Measurements from ENCODE around the gene LINC00632.
"Not testable (repeated sequence)": the region's sequence is repeated elsewhere in the genome, so short reads cannot be mapped to it uniquely, and the experiment has no call there.

The LINC00632 gene
- total RNA-seq, result 0.35 to 2.9 (median 1.8) reads per million in 3 donors

- no peak for DNase-seq
Observed at GRCh38 chrX:140709421-140709846, at the start of gene LINC00632. TSS of gene LINC00632 (plus strand) at chrX:140709759.

DNA sequence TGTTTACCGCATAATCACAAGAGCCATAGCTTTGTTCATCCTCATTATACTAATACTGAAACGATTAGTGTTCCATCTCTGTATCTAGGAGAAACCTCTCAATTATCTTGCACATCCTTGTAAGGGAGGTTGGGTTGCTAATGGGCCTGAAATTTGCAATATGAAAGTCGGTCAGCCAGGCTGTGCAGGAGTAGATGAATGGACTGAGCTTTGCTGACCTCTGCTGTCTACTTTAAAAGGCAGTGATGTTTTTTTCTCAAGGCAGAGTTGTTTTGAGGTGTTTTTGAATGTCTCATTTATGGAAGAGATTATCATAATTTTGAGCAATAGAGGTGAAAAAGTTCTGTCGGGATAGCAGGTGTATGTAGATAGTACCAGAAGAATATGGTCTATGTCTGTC lies 47.9 kb upstream of the LINC00632 start:
- no peaks in the 10 kb centered on the region for H3K27me3 ChIP-seq (replicated peaks; ENCODE audit: control insufficient read depth, insufficient read depth, low read length, poor library complexity, severe bottlenecking)
- H3K4me3 ChIP-seq (ENCODE audit: insufficient read depth, low read depth, low read length, poor library complexity, severe bottlenecking), result no peak overlapping the region
- no peak overlapping the region for H3K27ac ChIP-seq (ENCODE audit: insufficient read depth, low read length, poor library complexity, severe bottlenecking)
- H3K36me3 ChIP-seq (ENCODE audit: control insufficient read depth, insufficient read depth, low read length), result no peaks in the 10 kb centered on the region
- H3K4me1 ChIP-seq (ENCODE audit: control insufficient read depth, insufficient read depth, low read length, poor library complexity, severe bottlenecking), result no peaks in the 10 kb centered on the region
- no peaks in the 10 kb centered on the region for H3K9me3 ChIP-seq (ENCODE audit: control insufficient read depth, low read length)
- DNase-seq, result no peak

More at GRCh38 chrX:140709421-140709846, at the start of gene LINC00632:
- Histone ChIP-seq H3K4me3 (ENCODE audit: insufficient read depth, low read depth, low read length, poor library complexity, severe bottlenecking) (no peak within 1 kb of the TSS), H3K36me3 (ENCODE audit: control insufficient read depth, insufficient read depth, low read length) (no peaks in the 10 kb centered on the region), H3K9me3 (ENCODE audit: control insufficient read depth, low read length) (no peaks in the 10 kb centered on the region), H3K27me3 (replicated peaks; ENCODE audit: control insufficient read depth, insufficient read depth, low read length, poor library complexity, severe bottlenecking) (no peaks in the 10 kb centered on the region), H3K27ac (ENCODE audit: insufficient read depth, low read length, poor library complexity, severe bottlenecking) (no peak within 1 kb of the TSS), H3K4me1 (ENCODE audit: control insufficient read depth, insufficient read depth, low read length, poor library complexity, severe bottlenecking) (no peaks in the 10 kb centered on the region)

DNA sequence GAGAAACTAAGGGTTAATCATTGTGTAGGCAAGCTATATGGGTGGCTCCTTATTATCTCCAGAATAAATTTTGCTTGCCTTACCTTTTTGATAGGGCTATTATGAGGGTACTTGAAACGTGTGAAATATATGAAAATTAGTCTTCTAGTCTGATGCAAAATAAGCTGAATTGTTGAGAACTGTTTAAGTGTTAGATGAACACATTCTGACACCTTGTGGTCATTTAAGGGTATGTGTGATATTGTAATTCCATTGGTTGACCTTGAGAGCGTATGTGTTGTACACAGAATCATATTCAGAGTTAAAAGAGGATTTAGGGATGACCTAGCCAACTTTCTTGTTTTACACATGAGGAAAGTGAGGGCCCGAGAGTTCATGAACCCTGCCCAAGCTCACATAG lies 44.6 kb upstream of the LINC00632 start:
- no peaks in the 10 kb centered on the region for H3K27me3 ChIP-seq (replicated peaks; ENCODE audit: control insufficient read depth, insufficient read depth, low read length, poor library complexity, severe bottlenecking)
- no peak overlapping the region for H3K4me3 ChIP-seq (ENCODE audit: insufficient read depth, low read depth, low read length, poor library complexity, severe bottlenecking)
- H3K9me3 ChIP-seq (ENCODE audit: control insufficient read depth, low read length), result no peaks in the 10 kb centered on the region
- H3K36me3 ChIP-seq (ENCODE audit: control insufficient read depth, insufficient read depth, low read length), result no peaks in the 10 kb centered on the region
- no peaks in the 10 kb centered on the region for H3K4me1 ChIP-seq (ENCODE audit: control insufficient read depth, insufficient read depth, low read length, poor library complexity, severe bottlenecking)
- no peak overlapping the region for H3K27ac ChIP-seq (ENCODE audit: insufficient read depth, low read length, poor library complexity, severe bottlenecking)
- no peak for DNase-seq

DNA sequence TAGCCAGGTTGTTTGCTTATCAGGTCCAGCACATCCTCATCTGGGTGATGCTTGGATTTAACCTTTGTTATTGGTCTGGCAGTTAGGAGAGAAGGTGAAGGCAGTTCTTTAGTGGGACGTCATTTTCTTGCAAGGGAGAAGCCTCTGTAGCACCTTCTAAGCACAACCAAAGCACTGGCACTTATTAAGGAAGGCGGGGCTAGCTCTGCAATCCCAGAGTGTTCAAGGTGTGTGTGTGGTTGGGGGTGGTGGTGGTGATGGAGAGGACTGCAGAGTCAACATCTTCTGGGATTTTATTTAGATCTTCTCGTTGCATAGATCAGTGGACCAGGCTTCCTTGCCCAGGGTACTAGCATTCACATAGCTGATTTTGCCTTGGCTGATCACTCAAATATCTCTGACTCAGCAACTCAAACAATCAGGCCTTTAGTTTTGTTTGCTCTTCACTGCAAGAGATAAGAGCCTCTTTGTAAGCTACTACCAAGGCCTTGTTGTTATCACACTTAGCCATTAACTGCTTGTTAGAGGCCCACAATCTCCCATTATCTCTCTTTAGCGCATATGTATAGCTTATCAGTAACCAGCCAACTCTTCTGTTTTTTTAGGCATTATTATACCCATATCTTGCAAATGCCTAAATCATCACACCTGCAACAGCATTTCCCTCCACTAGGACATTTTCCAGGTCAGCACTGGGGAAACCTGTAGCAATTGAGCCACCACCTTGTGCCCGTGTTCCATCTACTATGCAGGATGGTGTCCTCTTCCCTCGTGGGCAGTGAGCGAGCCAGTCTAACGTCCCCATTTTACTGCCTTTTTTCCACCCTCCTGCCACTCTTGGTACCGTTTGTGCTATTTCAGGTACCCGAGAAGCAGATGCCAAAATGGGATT lies 36.5 kb upstream of the LINC00632 start:
- no peak overlapping the region for H3K4me3 ChIP-seq (ENCODE audit: insufficient read depth, low read depth, low read length, poor library complexity, severe bottlenecking)
- no peaks in the 10 kb centered on the region for H3K4me1 ChIP-seq (ENCODE audit: control insufficient read depth, insufficient read depth, low read length, poor library complexity, severe bottlenecking)
- H3K9me3 ChIP-seq (ENCODE audit: control insufficient read depth, low read length), result no peaks in the 10 kb centered on the region
- DNase-seq, result no peak
- no peak overlapping the region for H3K27ac ChIP-seq (ENCODE audit: insufficient read depth, low read length, poor library complexity, severe bottlenecking)
- no peaks in the 10 kb centered on the region for H3K27me3 ChIP-seq (replicated peaks; ENCODE audit: control insufficient read depth, insufficient read depth, low read length, poor library complexity, severe bottlenecking)
- H3K36me3 ChIP-seq (ENCODE audit: control insufficient read depth, insufficient read depth, low read length), result no peaks in the 10 kb centered on the region

DNA sequence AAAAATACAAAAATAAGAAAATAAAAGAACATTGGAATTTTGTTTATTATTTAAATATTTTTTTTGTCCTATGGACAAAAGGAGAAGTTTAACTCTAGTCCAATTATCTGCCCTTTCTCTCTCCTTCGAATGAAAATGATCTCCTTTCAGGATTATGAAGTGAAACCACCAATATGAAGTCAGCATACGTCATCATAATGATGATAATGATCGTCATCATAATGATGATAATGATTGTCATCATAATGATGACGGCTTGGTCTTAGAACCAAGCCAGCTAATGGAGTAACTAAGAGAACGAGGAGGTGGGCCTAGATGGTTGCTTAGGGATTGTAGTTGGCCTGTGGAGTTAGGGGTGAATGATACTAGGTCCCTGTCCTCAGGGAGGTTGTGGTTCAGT lies 21.9 kb upstream of the LINC00632 start:
- H3K36me3 ChIP-seq (ENCODE audit: control insufficient read depth, insufficient read depth, low read length), result no peaks in the 10 kb centered on the region
- no peaks in the 10 kb centered on the region for H3K4me1 ChIP-seq (ENCODE audit: control insufficient read depth, insufficient read depth, low read length, poor library complexity, severe bottlenecking)
- DNase-seq, result no peak
- no peak overlapping the region for H3K4me3 ChIP-seq (ENCODE audit: insufficient read depth, low read depth, low read length, poor library complexity, severe bottlenecking)
- H3K27me3 ChIP-seq (replicated peaks; ENCODE audit: control insufficient read depth, insufficient read depth, low read length, poor library complexity, severe bottlenecking), result no peaks in the 10 kb centered on the region
- H3K9me3 ChIP-seq (ENCODE audit: control insufficient read depth, low read length), result no peaks in the 10 kb centered on the region
- no peak overlapping the region for H3K27ac ChIP-seq (ENCODE audit: insufficient read depth, low read length, poor library complexity, severe bottlenecking)

DNA sequence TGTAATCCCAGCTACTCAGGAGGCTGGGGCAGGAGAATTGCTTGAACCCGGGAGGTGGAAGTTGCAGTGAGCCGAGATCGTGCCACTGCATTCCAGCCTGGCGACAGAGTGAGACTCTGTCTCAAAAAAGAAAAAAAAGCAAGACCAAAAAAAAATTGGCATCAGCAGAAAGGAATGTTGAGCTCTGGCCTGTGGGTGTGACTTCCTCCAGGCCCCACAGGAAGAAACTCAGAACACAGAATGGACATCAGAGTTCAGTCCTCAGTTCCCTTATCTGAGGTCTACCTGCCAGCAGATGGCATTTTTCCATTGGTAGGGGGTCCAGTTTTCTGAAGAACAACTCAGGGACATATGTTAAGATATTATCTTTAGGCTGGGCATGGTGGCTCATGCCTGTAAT lies 18.0 kb upstream of the LINC00632 start:
- not testable (repeated sequence) for H3K9me3 ChIP-seq (ENCODE audit: control insufficient read depth, low read length); H3K27me3 ChIP-seq (replicated peaks; ENCODE audit: control insufficient read depth, insufficient read depth, low read length, poor library complexity, severe bottlenecking); H3K27ac ChIP-seq (ENCODE audit: insufficient read depth, low read length, poor library complexity, severe bottlenecking); H3K4me1 ChIP-seq (ENCODE audit: control insufficient read depth, insufficient read depth, low read length, poor library complexity, severe bottlenecking); DNase-seq; H3K36me3 ChIP-seq (ENCODE audit: control insufficient read depth, insufficient read depth, low read length); H3K4me3 ChIP-seq (ENCODE audit: insufficient read depth, low read depth, low read length, poor library complexity, severe bottlenecking)

DNA sequence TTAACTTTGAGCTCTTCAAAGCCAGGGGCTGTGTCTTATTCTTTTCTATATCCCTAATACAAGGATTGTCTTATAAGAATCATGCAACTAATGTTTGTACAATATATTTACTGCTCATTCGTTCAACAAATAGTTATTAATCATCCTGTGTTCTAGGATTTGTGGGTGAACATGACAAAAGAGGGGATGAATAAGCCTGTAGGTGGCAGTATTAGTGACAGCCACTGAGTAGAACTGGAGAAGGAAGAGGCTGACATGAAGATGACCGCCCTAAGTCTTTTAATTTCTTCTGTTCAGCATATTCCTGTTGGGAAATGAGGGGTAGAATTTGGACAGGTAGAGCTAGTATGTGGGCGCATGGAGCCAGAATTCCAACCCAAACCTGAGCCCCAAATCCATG lies 11.9 kb upstream of the LINC00632 start:
- H3K36me3 ChIP-seq (ENCODE audit: control insufficient read depth, insufficient read depth, low read length), result no peaks in the 10 kb centered on the region
- H3K4me1 ChIP-seq (ENCODE audit: control insufficient read depth, insufficient read depth, low read length, poor library complexity, severe bottlenecking), result no peaks in the 10 kb centered on the region
- DNase-seq, result no peak
- H3K27me3 ChIP-seq (replicated peaks; ENCODE audit: control insufficient read depth, insufficient read depth, low read length, poor library complexity, severe bottlenecking), result no peaks in the 10 kb centered on the region
- no peak overlapping the region for H3K27ac ChIP-seq (ENCODE audit: insufficient read depth, low read length, poor library complexity, severe bottlenecking)
- H3K9me3 ChIP-seq (ENCODE audit: control insufficient read depth, low read length), result no peaks in the 10 kb centered on the region
- H3K4me3 ChIP-seq (ENCODE audit: insufficient read depth, low read depth, low read length, poor library complexity, severe bottlenecking), result no peak overlapping the region

DNA sequence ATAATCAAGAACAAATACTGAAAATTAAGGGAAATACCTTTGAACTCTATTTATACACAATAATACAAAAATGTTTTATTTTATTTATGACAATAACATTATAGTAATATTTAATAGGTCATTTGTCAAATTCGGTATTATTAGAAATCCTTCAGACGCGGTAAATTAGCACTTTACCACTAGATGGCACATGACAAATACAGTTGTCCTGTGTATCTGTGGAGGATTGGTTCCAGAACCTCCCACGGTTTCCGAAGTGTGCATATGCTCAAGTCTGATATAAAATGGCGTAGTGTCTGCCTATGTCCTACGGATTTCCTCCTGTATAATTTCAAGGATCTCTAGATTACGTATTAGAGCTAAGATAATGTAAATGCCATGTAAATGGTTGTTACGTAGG lies 8.1 kb upstream of the LINC00632 start:
- Histone ChIP-seq H3K27ac (ENCODE audit: insufficient read depth, low read length, poor library complexity, severe bottlenecking) (no peak overlapping the region), H3K27me3 (replicated peaks; ENCODE audit: control insufficient read depth, insufficient read depth, low read length, poor library complexity, severe bottlenecking) (no peaks in the 10 kb centered on the region), H3K9me3 (ENCODE audit: control insufficient read depth, low read length) (no peaks in the 10 kb centered on the region), H3K4me3 (ENCODE audit: insufficient read depth, low read depth, low read length, poor library complexity, severe bottlenecking) (no peak overlapping the region), H3K36me3 (ENCODE audit: control insufficient read depth, insufficient read depth, low read length) (no peaks in the 10 kb centered on the region), H3K4me1 (ENCODE audit: control insufficient read depth, insufficient read depth, low read length, poor library complexity, severe bottlenecking) (no peaks in the 10 kb centered on the region)
- no peak for DNase-seq

DNA sequence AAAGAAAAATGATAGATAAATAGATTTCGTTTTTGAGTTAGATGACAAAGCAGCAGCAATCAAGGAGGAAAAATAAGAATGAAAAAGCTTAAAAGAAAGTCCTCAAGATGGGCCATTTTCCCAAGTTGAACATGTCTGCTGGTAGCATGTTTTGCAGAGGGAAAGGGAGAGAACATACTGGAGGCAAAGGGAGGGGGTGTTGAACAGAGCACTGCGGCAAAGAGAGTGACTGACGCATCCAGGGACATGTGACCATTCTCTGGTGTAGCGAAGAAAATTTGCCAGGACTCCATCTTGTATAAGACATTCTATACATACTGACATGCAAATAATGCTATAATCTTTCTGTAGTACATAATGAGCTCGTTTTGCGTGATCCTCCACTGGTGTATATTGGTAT lies 1.2 kb downstream of the LINC00632 start:
- H3K4me3 ChIP-seq (ENCODE audit: insufficient read depth, low read depth, low read length, poor library complexity, severe bottlenecking), result no peak overlapping the region
- DNase-seq, result no peak

DNA sequence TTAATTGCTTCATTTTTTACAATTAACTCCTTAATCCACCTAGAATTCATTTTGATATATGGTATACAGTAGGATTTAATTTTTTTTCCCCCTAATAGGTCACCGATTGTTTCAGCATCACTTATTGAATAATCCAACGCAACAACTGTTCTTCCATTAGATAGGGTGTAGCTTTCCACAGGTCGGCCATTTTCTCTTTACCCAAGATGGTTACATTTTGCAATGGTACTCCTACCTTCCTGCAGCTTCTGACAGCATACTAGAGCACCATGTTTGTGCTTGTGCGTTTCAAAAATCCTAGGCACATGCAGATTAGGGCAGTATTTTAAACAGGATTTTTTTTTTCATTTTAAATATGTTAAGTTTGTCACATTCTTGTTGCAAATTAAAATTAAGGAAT lies 2.3 kb downstream of the LINC00632 start:
- Histone ChIP-seq H3K27me3 (replicated peaks; ENCODE audit: control insufficient read depth, insufficient read depth, low read length, poor library complexity, severe bottlenecking) (no peaks in the 10 kb centered on the region), H3K4me3 (ENCODE audit: insufficient read depth, low read depth, low read length, poor library complexity, severe bottlenecking) (no peak overlapping the region), H3K4me1 (ENCODE audit: control insufficient read depth, insufficient read depth, low read length, poor library complexity, severe bottlenecking) (no peaks in the 10 kb centered on the region), H3K36me3 (ENCODE audit: control insufficient read depth, insufficient read depth, low read length) (no peaks in the 10 kb centered on the region), H3K27ac (ENCODE audit: insufficient read depth, low read length, poor library complexity, severe bottlenecking) (no peak overlapping the region), H3K9me3 (ENCODE audit: control insufficient read depth, low read length) (no peaks in the 10 kb centered on the region)
- DNase-seq, result no peak

More for the DNA sequence above, 1.2 kb downstream of the LINC00632 start:
- no peaks in the 10 kb centered on the region for H3K4me1 ChIP-seq (ENCODE audit: control insufficient read depth, insufficient read depth, low read length, poor library complexity, severe bottlenecking)
- H3K36me3 ChIP-seq (ENCODE audit: control insufficient read depth, insufficient read depth, low read length), result no peaks in the 10 kb centered on the region
- no peaks in the 10 kb centered on the region for H3K9me3 ChIP-seq (ENCODE audit: control insufficient read depth, low read length)
- H3K27me3 ChIP-seq (replicated peaks; ENCODE audit: control insufficient read depth, insufficient read depth, low read length, poor library complexity, severe bottlenecking), result no peaks in the 10 kb centered on the region
- H3K27ac ChIP-seq (ENCODE audit: insufficient read depth, low read length, poor library complexity, severe bottlenecking), result no peak overlapping the region

Data from effector memory CD4-positive, alpha-beta T cell (primary cell).